ENCODE results near the gene PCDHA9.
"Not testable (repeated sequence)": the region's sequence is repeated elsewhere in the genome, so short reads cannot be mapped to it uniquely, and the experiment has no call there.

The PCDHA9 gene, protein sequence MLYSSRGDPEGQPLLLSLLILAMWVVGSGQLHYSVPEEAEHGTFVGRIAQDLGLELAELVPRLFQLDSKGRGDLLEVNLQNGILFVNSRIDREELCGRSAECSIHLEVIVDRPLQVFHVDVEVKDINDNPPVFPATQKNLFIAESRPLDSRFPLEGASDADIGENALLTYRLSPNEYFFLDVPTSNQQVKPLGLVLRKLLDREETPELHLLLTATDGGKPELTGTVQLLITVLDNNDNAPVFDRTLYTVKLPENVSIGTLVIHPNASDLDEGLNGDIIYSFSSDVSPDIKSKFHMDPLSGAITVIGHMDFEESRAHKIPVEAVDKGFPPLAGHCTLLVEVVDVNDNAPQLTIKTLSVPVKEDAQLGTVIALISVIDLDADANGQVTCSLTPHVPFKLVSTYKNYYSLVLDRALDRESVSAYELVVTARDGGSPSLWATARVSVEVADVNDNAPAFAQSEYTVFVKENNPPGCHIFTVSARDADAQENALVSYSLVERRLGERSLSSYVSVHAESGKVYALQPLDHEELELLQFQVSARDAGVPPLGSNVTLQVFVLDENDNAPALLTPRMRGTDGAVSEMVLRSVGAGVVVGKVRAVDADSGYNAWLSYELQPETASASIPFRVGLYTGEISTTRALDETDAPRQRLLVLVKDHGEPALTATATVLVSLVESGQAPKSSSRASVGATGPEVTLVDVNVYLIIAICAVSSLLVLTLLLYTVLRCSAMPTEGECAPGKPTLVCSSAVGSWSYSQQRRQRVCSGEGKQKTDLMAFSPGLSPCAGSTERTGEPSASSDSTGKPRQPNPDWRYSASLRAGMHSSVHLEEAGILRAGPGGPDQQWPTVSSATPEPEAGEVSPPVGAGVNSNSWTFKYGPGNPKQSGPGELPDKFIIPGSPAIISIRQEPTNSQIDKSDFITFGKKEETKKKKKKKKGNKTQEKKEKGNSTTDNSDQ

DNA sequence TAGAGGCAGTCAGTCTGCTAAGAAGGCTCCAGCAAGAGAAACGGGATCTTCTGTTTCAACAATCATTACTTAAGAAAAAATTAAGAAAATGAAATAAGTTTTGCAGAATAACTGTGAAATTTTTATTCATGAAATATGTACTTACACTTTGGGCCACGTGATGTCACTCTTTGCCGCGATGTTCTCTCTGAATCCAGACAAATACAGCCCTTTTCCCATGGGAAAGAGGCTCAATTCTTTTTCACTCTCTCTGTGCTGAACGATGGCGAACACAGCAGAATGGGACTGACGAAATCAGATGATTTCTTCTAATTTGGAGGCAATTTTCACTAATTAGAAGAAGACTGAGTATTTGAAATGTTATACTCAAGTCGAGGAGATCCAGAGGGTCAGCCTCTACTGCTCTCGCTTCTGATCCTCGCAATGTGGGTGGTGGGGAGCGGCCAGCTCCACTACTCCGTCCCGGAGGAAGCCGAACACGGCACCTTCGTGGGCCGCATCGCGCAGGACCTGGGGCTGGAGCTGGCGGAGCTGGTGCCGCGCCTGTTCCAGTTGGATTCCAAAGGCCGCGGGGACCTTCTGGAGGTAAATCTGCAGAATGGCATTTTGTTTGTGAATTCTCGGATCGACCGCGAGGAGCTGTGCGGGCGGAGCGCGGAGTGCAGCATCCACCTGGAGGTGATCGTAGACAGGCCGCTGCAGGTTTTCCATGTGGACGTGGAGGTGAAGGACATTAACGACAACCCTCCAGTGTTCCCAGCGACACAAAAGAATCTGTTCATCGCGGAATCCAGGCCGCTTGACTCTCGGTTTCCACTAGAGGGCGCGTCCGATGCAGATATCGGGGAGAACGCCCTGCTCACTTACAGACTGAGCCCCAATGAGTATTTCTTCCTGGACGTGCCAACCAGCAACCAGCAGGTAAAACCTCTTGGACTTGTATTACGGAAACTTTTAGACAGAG lies at the start of gene PCDHA9:
TSS of gene PCDHA9 (plus strand) at position 244 of the 964 bp plus-strand sequence. CDS start at position 358, 114 bp downstream.
- not testable (repeated sequence) for ATAC-seq

DNA sequence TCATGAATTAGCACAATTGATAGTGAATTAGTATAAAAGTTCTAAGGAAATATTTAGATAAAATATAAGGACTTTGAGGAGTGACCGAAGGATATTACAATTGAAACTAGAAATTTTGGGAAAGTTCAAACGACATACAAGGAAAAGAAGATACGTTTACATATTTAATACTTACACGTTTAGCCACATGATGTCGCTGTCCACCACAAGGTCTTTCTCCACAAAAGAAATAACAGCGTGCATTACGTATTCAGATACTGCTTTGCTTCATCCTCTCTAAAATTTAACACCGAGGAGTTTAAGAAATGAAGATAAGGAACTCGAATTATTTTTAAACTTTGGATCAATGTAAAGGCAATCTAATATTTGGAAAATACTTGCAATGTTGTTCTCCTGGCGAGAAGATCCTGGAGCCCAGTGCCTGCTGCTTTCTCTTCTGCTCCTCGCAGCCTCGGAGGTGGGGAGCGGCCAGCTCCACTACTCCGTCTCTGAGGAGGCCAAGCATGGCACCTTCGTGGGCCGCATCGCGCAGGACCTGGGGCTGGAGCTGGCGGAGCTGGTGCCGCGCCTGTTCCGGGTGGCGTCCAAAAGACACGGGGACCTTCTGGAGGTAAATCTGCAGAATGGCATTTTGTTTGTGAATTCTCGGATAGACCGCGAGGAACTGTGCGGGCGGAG lies 47.2 kb upstream of the PCDHA9 start, which contains the start of gene PCDHA3:
TSS of gene PCDHA3 (plus strand) at position 242 of the 678 bp plus-strand sequence.
- no peak for ATAC-seq

DNA sequence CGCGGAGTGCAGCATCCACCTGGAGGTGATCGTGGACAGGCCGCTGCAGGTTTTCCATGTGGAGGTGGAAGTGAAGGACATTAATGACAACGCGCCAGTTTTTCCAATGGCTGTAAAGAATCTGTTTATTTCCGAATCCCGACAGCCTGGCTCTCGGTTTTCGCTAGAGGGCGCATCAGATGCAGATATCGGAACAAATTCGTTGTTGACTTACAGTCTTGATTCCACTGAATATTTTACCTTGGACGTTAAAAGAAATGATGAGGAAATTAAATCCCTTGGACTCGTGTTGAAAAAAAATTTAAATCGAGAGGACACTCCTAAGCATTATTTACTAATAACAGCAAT lies 46.7 kb upstream of the PCDHA9 start:
- ATAC-seq, result no peak

DNA sequence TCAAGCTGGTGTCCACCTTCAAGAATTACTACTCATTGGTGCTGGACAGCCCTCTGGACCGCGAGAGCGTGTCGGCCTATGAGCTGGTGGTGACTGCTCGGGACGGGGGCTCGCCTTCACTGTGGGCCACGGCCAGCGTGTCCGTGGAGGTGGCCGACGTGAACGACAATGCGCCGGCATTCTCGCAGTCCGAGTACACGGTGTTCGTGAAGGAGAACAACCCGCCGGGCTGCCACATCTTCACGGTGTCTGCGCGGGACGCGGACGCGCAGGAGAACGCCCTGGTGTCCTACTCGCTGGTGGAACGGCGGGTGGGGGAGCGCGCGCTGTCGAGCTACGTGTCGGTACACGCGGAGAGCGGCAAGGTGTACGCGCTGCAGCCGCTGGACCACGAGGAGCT lies 45.8 kb upstream of the PCDHA9 start:
- not testable (repeated sequence) for ATAC-seq

DNA sequence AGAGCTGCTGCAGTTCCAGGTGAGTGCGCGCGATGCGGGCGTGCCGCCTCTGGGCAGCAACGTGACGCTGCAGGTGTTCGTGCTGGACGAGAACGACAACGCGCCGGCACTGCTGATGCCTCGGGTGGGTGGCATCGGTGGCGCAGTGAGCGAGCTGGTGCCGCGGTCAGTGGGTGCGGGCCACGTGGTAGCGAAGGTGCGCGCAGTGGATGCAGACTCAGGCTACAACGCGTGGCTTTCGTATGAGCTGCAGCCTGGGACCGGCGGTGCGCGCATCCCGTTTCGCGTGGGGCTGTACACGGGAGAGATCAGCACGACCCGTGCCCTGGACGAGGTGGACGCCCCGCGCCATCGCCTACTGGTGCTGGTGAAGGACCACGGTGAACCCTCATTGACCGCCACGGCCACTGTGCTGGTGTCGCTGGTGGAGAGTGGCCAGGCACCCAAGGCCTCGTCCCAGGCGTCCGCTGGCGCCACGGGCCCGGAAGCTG lies 45.4 kb upstream of the PCDHA9 start:
- no peak for ATAC-seq

DNA sequence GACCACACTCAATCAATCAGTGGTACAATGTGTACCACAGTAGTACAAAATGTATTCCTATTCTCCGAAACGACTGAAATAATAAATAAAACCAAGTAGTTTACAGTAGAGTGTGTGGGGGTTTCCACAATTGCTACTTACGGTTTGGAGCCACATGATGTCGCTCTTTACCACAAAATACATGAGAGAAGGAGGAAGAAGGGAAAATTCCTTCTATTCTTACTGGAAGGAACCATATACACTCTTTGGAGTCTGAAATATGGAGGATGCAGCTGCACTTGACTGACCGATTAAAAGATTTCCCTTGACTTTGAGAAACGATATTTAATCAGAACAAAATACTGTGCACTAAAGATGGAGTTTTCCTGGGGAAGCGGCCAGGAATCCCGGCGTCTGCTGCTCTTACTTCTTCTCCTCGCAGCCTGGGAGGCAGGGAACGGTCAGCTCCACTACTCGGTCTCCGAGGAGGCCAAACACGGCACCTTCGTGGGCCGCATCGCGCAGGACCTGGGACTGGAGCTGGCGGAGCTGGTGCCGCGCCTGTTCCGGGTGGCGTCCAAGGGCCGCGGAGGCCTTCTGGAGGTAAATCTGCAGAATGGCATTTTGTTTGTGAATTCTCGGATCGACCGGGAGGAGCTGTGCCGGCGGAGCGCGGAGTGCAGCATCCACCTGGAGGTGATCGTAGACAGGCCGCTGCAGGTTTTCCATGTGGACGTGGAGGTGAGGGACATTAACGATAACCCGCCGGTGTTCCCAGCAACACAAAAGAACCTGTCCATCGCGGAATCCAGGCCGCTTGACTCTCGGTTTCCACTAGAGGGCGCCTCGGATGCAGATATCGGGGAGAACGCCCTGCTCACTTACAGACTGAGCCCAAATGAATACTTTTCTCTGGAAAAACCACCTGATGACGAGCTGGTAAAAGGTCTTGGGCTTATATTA lies 41.1 kb upstream of the PCDHA9 start, which contains the start of gene PCDHA4:
TSS of gene PCDHA4 (plus strand) at position 235 of the 942 bp plus-strand sequence.
- no peak for ATAC-seq

DNA sequence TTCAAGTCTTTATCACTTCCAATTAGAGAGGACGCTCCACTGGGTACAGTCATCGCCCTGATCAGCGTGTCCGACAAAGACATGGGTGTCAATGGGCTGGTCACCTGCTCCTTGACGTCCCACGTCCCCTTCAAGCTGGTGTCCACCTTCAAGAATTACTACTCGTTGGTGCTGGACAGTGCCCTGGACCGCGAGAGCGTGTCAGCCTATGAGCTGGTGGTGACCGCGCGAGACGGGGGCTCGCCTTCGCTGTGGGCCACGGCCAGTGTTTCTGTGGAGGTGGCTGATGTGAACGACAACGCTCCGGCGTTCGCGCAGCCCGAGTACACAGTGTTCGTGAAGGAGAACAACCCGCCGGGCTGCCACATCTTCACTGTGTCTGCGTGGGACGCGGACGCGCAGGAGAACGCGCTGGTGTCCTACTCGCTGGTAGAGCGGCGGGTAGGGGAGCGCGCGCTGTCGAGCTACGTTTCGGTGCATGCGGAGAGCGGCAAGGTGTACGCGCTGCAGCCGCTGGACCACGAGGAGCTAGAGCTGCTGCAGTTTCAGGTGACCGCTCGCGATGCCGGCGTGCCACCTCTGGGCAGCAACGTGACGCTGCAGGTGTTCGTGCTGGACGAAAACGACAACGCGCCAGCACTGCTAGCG lies 39.8 kb upstream of the PCDHA9 start:
- ATAC-seq, result not testable (repeated sequence)

DNA sequence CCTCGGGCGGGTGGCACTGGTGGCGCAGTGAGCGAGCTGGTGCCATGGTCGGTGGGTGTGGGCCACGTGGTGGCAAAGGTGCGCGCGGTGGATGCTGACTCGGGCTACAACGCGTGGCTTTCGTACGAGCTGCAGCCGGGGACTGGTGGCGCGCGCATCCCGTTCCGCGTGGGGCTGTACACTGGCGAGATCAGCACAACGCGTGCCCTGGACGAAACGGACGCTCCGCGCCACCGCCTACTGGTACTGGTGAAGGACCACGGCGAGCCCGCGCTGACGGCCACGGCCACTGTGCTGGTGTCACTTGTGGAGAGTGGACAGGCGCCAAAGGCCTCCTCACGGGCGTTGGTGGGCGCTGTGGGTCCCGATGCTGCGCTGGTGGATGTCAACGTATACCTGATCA lies 39.3 kb upstream of the PCDHA9 start:
- ATAC-seq, result no peak

DNA sequence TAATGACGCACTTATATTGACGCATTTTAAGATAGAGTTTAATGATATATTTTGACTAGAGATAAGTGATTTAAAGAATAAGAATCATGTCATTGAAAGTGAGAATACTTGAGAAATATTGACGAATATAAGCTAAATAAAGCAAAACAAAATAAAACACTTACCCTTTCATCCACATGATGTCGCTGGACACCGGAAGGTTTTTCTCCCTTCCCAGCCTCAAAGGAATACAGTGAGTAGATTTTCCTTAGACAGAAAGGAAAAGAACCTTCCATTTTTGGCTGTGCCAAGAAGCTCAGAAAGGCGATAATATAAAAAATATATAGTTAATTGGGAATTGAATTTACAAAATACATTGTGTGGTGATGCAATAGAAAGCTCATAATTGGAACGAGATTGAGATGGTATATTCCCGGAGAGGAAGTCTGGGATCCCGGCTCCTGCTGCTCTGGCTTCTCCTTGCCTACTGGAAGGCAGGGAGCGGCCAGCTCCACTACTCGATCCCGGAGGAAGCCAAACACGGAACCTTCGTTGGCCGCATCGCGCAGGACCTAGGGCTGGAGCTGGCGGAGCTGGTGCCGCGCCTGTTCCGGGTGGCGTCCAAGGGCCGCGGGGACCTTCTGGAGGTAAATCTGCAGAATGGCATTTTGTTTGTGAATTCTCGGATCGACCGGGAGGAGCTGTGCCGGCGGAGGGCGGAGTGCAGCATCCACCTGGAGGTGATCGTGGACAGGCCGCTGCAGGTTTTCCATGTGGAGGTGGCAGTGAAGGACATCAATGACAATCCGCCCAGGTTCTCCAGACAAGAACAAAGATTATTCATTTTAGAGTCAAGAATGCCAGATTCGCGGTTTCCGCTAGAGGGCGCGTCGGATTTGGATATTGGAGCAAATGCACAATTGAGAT lies 26.6 kb upstream of the PCDHA9 start, which contains the start of gene PCDHA5:
TSS of gene PCDHA5 (plus strand) at position 239 of the 906 bp plus-strand sequence.
- no peak for ATAC-seq

DNA sequence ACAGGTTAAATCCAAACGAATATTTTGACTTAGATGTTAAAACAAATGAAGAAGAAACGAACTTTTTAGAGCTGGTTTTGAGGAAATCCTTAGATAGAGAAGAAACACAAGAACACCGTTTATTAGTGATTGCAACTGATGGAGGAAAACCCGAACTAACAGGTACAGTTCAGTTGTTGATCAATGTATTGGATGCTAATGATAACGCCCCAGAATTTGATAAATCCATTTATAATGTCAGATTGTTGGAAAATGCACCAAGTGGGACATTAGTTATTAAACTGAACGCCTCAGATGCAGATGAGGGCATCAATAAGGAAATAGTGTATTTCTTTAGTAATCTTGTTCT lies 25.9 kb upstream of the PCDHA9 start:
- no peak for ATAC-seq

DNA sequence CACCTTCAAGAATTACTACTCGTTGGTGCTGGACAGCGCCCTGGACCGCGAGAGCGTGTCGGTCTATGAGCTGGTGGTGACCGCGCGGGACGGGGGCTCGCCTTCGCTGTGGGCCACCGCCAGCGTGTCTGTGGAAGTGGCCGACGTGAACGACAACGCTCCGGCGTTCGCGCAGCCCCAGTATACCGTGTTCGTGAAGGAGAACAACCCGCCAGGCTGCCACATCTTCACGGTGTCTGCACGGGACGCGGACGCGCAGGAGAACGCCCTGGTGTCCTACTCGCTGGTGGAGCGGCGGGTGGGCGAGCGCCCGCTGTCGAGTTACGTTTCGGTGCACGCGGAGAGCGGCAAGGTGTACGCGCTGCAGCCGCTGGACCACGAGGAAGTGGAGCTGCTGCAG lies 25.2 kb upstream of the PCDHA9 start:
- ATAC-seq, result not testable (repeated sequence)

DNA sequence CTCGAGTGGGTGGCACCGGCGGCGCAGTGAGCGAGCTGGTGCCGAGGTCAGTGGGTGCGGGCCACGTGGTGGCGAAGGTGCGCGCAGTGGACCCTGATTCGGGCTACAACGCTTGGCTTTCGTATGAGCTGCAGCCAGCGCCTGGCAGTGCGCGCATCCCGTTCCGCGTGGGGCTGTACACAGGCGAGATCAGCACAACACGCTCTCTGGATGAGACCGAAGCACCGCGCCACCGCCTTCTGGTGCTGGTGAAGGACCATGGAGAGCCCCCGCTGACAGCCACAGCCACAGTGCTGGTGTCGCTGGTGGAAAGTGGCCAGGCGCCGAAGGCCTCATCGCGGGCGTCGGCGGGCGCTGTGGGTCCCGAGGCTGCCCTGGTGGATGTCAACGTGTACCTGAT lies 24.7 kb upstream of the PCDHA9 start:
- no peak for ATAC-seq

DNA sequence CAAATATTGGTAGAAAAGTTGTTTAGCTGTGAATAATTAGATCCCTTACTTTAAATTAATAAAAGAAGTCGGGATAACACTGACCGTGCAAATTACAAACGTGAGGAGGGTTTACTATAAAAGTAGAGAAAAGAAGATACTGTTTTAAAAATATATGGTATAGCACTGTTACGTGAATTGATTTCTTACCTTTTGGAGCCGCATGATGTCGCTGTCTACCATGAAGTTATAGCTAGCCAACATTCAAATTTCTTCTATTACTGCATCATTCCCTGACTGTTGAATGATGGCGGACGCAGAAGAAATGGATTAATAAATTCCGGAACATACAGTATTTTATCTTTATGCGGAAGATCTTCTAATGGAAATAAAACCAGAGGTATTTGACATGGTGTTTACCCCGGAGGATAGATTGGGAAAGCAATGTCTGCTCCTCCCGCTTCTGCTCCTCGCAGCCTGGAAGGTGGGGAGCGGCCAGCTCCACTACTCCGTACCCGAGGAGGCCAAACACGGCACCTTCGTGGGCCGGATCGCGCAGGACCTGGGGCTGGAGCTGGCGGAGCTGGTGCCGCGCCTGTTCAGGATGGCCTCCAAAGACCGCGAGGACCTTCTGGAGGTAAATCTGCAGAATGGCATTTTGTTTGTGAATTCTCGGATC lies 20.3 kb upstream of the PCDHA9 start, which contains the start of gene PCDHA6:
TSS of gene PCDHA6 (plus strand) at position 257 of the 658 bp plus-strand sequence. CDS start at position 389, 132 bp downstream.
- no peak for ATAC-seq

DNA sequence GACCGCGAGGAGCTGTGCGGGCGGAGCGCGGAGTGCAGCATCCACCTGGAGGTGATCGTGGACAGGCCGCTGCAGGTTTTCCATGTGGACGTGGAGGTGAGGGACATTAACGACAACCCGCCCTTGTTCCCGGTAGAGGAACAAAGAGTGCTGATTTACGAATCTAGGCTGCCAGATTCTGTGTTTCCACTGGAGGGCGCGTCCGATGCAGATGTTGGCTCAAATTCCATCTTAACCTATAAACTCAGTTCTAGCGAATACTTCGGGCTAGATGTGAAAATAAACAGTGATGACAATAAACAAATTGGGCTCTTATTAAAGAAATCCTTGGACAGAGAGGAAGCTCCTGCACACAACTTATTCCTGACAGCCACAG lies 19.8 kb upstream of the PCDHA9 start:
- no peak for ATAC-seq

DNA sequence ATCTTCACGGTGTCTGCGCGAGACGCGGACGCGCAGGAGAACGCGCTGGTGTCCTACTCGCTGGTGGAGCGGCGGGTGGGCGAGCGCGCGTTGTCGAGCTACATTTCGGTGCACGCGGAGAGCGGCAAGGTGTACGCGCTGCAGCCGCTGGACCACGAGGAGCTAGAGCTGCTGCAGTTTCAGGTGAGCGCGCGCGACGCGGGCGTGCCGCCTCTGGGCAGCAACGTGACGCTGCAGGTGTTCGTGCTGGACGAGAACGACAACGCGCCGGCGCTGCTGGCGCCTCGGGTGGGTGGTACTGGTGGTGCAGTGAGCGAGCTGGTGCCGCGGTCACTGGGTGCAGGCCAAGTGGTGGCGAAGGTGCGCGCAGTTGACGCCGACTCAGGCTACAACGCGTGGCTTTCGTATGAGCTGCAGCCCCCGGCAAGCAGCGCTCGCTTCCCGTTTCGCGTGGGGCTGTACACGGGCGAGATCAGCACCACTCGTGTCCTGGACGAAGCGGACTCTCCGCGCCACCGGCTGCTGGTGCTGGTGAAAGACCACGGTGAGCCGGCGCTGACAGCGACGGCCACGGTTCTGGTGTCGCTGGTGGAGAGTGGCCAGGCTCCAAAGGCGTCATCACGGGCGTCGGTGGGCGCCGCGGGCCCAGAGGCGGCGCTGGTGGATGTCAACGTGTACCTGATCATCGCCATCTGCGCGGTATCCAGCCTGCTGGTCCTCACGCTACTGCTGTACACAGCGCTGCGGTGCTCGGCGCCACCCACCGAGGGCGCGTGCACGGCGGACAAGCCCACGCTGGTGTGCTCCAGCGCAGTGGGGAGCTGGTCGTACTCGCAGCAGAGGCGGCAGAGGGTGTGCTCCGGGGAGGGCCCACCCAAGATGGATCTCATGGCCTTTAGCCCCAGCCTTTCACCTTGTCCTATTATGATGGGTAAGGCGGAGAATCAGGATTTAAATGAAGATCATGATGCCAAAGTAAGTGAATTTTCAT lies 18.4 kb upstream of the PCDHA9 start:
- ATAC-seq, result not testable (repeated sequence)

DNA sequence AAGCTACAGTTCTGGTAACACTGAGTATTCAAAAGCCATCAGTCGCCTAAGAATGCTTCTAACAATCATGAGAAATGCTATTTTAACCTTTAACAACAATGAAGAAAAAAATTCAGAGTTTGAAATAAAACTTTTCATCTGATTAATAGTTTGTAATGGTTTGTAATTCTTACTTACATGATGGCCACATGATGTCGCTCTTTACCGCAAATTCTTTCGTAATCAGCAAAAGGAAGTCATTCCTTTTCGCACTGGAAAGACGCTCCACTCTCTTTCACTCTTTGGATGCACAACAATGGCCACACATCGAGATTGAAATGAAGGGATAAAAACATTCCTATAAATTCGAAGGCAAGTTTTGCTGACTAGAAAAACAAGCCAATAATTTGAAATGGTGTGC lies 14.2 kb upstream of the PCDHA9 start, which contains the start of gene PCDHA7:
TSS of gene PCDHA7 (plus strand) at position 277 of the 400 bp plus-strand sequence. CDS start at position 392, 115 bp downstream.
- ATAC-seq, result no peak

Measured in activated CD4-positive, CD25-positive, alpha-beta regulatory T cell treated with anti-CD3 and anti-CD28 coated beads, Interleukin-2, amount 50 U/mL, for 24 hours (primary cell).